Stimulated activated CD4-positive, alpha-beta T cell treated with anti-CD3 and anti-CD28 coated beads, Interleukin-1b, Interleukin-23, amount 100 ng/mL, for 4 hours (primary cell): ENCODE data around the gene PLEKHA5.

Experiments
- DNase-seq, 2 donors: peaks; one replicate each; pipeline ENCODE4 v3.0.0-alpha.2; 2020; ENCODE audit warnings: low read depth in 2 of 2

The PLEKHA5 gene

DNA sequence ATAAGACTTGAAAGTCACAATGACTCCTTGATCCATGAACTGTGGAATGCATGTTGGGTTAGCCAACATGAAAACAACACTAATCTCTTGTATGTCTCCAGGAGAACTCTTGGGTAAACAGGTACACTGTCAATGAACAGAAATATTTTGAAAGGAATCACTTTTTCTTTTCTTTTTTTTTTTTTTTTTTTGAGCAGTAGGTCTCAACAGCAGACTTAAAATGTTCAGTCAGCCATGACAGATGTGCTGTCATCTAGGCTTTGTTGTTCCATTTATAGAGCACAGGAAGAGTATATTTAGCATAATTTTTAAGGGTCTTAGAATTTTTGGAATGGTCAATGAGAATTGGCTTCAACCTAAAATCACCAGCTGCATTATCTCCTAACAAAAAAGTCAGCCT is 2.3 kb upstream of the PLEKHA5 start:
- no peak for DNase-seq

DNA sequence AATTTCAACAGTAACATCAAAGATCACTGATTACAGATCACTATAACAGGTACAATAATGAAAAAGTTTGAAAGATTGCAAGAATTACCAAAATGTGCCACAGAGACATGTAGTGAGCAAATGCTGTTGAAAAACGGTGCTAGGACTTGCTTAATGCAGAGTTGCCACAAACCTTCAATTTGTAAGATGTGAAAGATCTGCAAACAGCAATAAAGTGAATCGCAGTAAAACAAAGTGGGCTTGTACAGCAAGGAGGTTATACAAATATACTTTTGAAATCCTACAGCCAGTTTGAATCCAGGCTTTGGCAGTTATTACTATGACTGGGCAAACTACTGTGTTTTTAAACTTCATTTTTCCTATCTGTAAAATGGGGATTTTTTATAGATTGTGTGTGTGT is 1.0 kb upstream of the PLEKHA5 start:
- no peak for DNase-seq

DNA sequence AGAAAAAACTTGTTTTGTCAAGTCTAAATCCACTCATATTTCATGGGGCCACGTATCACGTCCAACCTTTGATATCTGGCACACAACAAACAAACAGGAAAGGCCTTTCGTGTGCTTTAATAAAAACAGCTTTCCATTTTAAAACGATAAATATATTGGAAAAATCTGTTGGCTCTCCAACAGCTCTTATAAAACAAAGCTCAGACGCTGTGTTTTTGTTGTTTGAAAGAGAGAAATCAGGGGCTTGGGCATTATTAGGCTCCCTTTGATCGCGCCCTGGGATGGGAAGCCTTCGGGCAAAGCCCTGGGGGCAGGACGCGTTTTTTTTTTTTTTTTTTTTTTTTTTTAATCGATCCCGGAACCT is 429 bp upstream of the PLEKHA5 start:
- no peak for DNase-seq

DNA sequence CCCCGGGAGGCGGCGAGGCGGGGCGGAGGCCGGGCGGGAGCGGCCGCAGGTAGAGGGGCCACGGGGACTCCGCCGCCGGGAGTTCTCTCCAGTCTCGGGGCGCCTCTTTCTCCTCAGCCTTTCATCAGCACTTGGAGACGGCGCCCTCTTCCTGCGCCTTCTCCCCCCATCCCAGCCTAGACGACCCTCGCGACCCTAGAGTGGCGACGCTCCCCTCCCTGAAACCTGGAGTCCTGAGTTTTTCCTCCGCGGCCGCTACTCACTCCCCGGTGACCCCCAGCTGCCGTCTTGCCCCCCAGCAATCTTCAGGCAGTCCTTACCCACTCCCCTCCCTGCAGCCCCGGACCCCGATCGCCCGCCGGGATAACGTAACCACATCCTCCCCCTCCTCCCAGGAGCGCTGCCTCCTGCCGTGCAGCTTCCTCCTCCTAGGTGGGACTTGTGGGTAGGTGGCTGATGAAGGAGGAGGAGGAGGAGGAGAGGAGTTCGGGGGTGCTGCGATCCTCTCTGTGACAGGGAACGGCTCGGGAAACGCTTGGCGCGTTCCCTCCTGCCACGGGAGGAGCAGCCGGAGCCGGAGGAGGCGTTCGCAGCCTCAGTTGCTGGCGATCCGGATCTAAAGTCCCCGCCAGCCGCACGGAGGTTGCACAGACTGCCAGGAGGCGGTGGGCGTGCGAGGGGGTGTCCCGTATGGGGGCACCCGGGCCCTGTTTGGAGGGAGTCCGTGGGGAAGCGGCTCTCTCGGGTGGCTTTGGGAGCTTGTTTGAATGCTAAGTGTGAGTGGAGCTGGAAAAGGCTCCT is 891 bp downstream of the PLEKHA5 start:
- no peak for DNase-seq

DNA sequence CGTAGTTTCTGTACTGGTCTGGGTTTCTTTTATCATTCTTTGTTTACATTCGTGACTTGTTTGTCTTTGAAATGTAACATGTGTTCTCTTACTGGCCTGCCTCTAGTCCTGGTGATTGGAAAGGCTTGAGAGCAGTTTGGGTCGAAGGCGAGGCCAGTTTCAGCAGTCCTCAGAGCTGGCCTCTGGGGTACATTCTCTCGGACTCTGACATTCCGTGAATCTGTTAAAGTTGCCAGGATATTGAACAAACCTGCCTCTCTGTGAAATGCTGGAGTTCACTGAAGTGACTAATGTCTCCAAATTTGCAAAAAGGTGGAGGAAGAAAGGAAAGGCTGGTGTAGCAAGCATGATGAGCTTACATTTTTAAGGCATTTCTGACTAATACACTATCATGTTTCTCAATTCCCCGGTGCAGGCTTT is 1.5 kb downstream of the PLEKHA5 start:
- no peak for DNase-seq

DNA sequence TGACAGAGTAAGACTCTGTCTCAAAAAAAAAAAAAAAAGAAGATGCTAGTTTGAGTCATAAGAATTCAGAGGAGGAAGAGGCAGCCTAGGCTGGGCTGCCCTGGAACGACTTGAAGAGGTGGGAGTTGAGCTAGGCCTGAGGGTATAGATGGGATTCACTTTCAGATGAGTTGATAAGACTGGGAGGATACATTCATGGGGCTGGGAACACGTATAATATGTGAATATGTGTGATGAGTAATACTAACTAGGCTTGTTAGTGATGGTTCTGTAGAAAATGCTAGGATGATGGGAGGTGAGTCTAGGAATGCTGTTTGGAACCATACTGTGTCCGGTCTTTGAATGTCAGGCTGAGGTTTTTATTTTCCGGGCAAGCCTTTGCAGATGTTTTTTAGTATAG is 9.0 kb downstream of the PLEKHA5 start:
- no peak for DNase-seq

DNA sequence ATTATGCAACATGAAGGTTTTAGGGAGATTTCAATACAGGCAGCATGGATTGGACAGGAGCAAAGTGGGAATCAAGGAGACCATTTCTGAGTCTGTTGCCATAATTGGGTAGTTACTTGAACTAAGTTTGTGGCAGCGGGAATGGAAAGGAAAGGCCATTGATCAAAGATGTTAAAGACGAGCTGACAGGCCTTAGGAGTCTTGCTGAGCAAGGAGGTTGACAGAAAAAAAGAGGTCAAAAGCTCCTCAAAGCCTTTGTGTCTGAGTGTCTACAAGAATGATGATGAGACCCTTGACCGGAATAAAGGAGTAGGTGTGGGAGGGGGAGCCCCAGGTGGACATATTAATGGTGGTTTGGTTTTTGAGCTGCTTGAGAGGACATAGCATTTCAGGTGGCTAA is 9.4 kb downstream of the PLEKHA5 start:
- DNase-seq = no peak

DNA sequence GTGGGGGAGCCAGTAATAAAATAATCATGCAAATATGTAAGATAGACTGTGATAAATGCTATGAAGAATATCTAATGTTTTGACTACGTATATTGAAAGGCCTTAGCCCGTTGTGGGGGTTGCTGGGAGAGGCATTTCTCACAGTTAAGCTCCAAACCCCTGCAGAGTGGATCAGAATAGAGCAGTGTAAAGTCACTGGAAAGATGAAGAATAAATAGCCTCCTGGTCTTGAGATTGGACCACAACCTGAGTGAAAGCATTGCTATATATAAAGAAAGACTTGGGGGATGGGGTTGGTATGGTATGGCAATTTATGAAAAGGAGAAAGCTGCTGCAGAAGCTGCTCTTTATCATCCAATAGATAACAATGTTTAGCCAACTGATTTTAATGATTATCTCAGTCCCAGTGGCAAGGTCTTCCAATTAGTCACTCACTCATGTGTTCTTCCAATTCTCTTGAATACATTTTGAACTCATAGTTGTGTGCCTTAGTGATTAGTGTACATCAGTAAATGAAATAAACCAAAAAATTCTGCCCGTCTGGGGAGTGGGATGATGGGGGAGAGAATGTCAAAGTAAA is 10.2 kb downstream of the PLEKHA5 start:
- no peak for DNase-seq

DNA sequence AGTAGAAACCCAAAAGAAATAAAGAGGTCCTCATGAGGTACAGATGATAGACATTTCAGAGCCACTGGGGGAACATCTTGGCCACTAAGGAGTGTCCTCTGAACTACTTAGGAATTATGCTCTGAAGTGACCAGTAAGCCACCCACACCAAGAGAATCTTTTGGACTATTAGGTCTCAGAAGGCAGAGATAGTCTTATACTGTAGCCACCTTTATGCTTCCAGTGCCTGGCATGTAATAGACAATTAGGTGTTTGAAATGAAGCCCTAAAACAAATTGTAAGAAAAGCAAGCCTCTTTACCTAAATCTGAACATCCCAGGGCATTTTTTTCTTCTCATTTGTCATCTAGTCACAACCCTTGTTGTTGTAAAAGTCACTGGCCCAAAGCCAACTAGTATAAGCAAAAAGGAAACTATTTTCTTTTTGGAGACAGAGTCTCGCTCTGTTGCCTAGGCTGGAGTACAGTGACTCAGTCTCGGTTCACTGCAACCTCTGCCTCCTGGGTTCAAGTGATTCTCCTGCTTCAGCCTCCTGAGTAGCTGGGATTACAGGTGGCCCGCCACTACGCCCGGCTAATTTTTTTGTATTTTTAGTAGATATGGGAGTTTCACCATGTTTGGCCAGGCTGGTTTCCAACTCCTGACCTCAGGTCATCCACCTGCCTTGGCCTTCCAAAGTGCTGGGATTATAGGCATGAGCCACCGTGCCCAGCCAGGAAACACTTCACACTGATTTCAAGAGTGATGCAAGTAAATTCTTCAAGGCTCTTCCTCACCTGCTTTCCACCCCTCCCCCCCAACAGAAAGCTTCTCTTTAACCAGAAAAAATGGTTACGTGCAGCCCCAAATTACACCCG is 11.1 kb downstream of the PLEKHA5 start:
- no peak for DNase-seq

DNA sequence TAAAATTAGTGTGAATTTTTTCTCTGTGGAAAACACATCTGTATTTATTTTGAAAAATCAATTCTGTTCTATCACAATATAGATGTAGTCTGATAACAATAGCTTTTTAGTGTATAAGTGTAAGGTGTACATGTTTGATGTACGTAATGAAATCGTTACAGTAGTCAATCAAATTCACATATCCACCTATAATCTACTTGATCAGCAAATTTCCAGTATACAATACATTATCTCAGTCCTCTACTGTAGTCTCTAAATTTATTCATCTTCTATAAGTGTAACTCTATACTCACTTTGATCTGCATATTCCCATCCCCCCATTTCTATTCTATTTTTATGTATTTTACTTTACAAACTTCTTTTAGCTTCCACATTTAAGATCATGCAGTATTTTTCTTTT is 13.0 kb downstream of the PLEKHA5 start:
- DNase-seq = no peak

DNA sequence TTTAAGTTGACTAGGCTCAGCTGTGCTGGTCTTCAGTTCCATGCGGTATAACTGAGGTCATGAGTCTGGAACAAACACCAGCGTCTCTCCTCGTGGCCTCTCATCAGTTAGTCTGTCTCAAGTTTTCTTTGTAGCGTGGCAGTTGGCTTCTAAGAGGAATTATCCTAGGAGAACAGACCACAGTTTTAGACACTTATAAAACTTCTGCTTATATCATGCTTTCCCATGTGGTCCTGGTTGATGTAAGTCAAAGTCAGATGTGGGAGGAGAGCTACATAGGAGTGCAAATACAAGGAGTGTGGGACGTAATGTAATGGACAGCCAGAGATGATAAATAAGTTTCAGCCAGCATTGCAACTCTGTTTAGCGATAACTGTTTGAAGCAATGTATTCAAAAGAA is 14.8 kb downstream of the PLEKHA5 start:
- no peak for DNase-seq

DNA sequence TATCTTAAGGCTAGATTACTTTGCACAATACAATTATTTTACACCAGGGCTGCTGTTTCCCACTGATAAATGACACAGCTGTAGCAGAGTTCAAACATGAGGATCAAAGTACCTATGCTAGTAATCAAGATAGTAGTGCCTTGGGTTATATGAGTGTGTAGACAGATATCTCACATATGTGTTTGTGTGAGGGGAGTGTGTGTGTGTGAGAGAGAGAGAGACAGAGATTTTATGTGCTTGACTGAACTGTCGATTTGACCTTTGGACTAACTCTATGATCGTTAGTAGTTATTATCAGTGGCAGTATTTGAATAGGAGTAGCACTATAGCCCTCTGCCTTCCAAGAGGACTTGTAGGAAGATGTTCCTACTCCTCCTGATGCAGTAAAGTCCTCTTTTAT is 15.5 kb downstream of the PLEKHA5 start:
- no peak for DNase-seq

DNA sequence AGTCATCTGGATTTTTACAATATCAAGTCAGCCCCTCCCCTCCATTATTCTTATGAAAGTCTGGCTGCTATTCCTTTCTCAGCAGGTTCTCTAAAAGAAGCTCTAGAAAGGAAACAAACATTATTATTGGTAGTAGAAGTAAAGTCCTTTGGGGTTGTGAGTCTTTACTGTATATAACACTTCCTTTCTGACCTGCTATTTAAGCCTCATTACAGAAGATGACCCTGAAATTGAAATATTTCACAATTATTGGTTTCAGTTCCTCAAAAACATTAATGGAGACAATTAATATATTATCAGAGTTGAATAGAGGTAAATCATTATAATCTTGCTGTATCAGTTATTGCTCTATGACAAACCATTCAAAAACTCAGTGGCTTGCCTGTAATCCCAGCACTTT is 19.3 kb downstream of the PLEKHA5 start:
- no peak for DNase-seq

DNA sequence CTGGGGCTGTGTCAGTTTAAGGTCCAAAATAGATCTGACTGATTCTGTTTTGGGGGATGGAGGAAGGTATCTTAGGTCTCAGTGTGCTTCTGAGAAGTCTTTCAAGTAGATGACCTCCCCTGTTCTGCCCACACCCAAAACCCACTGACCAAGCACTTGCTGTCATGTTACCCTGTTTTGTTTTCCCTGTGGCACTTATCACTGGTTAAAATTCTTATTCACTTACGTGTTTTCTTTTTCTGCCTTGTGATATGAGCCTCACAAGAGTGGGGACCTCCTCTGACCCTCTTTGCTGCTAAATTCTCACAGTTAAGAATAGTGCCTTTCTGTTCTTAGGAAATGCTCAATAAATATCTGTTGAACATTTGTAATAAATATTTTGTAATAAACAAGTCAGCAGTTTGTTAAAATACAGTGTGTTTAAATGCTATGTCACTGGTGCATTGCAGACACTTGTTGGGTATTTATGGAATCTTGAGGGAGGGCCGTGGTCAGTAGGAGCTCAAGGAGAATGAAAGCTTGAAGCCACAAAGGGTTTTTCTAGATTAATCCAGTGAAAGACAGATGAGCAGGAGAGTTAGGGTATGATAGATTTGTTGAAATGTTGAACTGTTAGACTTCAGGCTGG is 20.9 kb downstream of the PLEKHA5 start:
- DNase-seq = no peak

DNA sequence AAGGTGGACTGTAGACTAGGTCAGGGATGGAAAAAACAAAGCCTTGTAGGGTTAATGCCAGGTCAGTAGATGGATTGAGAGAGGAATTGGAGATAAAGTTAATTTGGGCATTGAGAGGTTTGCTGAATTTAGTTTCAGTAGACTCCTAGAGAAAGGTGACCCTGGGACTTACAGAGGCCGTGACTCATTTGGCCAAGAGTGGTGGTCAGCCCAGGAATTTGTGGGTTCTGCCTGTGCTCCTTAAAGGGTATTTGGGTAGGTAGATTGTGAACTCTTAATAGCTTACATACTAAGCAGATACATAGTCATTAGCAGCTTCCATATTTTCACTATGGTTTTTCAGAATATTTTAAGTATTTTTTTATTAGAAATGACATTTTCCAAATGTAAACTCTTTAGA is 21.8 kb downstream of the PLEKHA5 start:
- DNase-seq = no peak

DNA sequence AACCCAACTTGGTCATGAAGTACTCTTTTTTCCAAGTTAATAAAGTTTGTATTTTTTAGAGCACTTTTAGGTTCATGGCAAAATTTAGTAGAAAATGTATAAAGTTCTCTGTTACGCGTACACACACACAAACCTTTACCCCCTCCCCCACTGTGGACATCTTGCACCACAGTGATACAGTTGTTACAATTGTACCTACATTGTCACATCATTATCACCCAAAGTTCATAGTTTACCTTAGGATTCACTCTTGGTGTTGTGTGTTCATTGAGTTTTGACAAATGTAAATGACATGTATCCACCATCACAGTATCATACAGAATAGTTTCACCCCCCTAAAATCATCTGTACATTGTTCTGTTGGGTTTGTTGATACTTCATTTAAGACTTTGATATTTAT is 23.9 kb downstream of the PLEKHA5 start:
- no peak for DNase-seq

DNA sequence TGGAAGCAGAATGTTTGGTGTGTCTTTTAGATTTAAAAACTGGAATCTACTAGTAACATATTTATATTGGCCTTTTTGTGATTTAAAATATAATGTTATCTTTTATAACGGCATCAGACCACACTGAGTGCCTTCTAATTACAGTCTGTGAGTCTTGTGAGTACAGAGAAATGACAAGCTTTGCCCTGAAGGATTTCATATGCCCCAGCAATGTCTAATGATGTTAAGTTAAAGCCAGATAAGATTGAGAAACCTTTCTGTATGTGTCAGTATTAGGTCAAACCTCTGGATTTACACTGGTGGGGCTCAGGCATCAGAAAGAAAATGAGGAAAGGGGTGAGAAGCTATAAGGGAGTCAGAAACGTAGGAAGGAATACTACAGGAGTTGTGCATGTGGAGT is 25.2 kb downstream of the PLEKHA5 start:
- DNase-seq = no peak

DNA sequence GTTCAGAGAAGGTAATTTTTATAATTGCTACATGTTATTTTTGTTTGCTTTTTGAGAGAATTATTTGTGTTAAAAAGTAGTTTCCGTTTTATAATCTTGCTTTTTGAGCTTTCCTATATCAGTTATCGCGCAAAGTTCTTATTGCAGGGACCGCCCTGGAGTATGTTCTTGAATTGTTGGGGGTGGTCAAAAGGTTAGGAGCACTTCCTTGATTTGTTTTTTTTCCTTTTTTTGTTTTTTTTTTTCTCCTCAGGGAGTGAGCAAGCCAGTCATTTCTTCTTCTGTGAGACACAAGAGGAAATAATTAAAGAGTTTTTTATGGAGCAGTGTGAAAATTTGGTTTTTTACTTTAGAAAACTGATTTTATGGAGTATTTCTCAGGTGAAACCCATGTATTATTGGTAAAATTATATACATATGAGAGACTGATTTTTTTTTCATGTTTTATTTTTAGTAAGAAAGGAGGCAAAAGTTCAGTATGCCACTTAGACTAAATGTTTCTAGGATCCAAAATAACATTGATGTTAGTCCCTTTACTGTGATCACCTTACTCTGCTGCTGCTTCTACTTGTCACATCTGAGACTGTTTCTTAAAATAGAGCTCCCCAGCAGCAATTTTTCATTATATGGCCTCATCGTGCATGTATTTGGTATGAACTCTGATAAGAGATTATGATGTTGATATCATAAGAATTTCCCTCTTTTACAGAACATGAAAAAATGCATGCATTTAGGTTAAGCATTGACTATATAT is 26.6 kb downstream of the PLEKHA5 start:
- DNase-seq = no peak

DNA sequence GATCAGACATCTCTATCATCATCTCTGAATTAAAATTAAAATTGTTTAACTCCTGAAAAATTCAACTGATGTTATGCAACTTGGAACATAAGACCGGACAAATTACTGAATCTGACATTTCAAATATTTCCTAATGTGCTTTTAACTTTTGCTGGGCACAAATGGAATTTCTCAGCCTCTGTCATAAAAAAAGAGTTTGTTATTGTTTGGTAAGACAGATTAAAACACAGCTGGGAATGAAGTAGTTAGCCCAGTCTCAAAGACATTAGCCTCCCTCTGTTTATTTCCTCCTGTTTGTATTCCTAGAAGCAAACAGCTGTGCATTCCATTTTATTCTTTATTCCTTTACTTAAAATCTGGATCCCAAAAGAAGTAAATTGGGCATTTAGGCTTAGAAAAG is 29.4 kb downstream of the PLEKHA5 start:
- no peak for DNase-seq

DNA sequence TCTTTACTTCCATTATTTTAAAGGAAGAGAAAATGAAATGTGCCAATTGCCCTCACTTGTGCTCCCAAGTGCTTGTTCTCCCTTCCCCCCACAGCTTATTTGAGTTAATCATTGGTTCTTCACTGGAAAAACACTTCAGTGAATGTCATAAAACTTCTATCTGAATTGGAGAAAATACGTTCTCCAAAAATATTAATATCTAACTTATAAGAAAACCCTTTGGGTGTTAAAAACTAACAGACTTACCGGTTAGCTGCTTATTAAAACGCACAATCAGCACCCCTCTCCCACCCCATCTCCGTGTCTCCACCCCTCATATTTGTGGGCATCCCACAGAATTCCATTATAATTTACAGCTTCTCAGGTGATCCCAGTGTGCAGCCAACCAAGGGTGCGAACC is 31.7 kb downstream of the PLEKHA5 start:
- DNase-seq = no peak

DNA sequence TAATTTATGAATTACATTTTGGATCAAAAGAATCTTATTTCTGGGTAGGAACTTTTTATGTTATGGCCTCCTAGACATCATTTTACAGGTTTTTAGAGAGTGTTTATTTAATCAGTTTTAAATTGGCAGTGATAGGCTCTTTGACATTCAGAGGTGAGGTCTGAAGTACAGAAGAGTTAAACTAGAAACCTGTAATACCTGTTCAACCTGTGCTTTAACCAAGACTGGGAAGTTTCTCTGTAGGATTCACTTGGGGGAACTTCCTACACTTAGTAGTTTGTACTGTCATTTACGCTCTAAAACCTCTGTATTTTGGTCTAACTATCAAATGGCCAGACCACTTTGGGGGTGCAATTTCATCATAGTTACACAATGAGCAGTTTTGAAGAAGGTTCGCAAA is 35.9 kb downstream of the PLEKHA5 start:
- no peak for DNase-seq

DNA sequence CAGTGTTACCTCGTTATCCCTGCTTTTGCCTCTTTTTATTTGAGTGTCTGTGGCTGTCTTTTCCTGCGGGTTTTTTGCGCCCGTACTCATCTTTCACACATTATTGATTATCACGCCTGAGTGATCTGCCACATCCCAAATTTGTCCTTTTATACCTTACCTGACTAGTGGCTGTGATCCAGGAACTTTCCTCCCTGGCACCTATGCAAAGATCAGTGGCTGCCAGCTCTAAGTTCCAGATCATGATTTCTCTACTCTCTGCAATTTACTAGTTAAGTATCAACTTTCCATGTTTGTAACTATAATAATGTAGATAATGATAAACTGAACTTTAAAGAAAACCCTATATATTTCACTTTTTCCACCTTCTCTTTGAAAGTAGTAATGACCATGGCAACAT is 36.9 kb downstream of the PLEKHA5 start:
- DNase-seq = no peak
